ENCODE results near the gene ARPP21.

Gene ARPP21

DNA sequence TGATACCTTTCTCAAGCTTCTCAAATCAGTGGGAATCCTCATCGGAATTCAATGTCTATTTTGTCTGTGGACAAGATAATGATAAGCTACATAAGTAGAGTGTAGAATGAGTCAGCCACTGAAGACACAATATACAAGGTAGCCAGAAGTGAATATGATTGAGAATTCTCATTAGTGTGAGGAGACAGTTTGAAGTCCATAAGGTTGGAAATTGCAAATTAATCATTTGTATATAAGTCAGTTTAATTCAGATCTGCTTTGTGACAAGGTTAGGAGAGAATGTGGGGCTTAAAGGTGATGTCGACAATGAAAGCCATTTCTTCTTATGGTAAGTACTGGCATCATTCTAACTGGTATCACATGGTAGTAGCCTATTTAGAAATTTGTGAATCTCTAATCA lies 4.2 kb downstream of the ARPP21 start:
- DNase-seq = no peak

DNA sequence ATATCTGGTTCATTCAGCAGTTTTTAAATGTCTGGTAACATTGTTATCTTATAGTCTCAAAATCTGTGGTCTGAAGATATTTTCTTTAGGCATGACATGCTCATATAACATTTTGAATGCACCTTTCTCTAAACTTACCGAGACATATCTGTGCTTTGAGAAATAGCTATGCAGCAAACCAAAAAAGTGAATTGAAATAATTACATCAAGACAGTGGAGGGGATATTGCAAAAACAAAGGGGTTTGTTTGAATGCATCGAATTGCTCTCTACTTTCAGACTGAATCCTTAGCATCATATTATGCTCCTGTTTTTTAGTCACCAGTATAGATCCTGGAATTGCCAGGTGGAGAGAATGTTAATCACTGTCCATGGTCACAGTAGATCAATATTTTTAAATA lies 5.1 kb downstream of the ARPP21 start:
- DNase-seq = no peak

DNA sequence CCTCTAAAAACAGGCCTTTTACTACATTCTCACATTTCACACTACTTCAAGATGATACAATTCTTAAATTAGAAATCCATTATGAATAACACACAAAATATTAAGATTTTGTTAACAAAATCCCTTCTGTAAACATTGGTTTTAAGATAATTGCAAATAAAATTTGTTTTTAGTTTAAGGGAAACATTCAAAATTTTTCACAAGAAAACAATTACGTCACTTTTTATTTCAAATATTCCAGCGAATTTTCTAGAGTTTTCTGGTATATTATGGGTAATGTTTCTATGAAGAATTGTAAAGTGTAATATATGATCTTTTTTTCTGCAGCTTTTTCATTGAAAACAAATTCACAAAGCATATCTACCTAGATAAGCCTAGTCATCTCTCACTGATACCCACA lies 5.9 kb downstream of the ARPP21 start:
- no peak for DNase-seq

DNA sequence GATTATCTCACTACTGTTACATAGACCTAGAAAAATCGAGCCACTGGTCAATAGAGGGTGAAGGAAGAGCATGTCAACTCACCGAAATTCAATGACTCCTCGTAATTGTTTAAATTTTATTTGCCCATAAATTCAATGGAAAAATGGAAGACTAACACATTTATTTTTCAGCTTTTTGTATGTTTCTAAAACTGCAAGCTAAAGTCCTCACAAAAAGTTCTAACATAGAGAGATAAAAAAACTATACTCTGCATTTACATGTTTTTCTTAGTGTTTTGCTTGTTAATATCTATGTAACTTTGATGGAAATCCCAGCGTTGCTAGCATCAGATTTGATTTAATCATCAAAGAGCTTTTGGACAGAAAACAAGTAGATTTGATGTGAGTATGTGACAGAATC lies 6.8 kb downstream of the ARPP21 start:
- DNase-seq = no peak

DNA sequence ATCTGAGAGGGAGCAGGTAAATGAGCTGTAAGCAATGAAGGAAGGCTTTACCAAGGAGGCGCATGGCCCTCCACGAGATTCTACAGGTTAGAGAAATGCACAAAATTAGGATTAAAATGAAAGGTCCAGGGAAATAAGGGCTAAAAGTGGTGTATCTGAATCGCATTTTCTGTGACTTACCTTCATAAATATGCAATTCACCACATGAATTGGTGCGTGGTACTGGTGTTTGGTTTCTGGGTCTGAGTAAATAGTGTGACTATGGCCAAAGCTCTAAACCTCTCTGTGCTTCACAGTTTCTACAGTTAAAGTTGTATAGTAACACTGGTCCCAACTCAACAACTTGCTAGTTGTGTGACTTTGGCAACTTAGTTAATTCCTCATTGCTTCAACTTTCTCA lies 8.1 kb downstream of the ARPP21 start:
- DNase-seq = no peak

DNA sequence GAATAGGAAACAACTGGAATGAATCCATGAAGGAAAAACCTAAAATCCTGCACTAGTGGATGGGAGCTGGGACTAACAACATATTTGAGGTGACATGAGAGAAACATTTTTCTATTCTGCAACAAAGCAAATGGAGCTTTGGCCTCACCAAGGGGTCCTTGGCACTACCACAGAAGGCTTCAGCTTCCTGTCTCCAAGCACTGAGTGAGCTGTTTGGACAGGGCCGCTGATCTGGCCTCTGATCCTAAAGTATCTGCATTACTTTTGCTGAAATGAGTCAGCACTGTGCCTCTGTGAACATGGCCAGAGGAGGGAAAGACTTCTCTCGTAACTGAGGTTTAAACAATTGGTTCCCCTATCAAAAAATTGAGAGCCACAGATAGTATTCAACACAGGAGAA lies 9.0 kb downstream of the ARPP21 start:
- no peak for DNase-seq

DNA sequence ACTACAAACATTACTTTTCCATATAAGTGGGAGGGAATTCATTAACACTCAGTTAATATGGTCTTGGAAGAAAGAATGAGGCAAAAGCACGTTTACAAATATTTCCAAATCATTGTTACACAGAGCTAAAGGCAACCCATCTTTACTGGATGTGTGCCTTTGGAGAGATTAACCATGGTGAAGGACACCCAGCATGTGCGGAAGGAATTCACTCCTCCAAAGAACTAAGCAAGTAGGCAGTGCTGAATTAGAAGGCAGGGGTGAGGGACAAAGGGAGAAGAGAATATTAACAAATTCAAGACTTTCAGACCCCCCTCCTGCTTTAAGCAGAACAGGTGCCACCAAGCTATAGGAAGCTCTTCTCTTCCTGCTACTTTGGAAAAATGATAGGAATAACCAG lies 10.1 kb downstream of the ARPP21 start:
- DNase-seq = no peak

DNA sequence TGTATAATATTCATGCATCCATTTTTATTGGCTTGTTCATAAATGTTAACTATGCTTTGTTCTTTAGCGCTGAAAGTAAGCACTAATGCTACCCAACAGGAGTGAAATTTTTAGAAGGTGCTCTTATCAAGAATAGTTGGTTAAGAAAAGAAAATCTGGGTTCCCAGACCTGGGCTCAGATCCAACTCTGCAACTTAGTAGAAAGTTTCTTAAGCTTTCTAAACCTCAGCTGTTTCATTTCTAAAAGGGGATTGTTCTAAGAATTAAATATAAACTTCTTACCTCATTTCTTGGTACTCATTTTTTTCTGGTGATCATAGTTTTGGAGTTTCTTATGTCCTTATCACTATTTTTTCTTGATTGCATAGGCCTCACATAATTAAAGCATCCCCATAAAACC lies 12.1 kb downstream of the ARPP21 start:
- DNase-seq = no peak

DNA sequence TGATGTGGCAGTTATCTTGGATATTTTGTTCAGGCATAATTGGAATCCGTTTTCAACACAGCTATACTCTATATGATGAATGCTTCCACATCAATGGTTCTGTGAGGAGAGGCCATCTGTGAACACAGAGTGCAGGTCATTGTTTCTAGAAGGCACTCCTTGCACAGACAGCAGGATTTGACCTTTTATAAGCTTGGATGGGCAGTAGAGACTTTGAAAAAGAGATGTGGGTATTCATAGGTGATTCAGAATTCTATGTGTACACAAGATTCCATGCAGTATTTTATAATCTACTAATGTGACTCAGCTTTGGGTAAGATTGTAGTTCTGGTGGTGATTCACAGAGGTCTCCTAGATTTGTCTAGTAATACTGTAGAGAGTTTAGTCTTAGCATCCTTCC lies 12.5 kb downstream of the ARPP21 start:
- no peak for DNase-seq

DNA sequence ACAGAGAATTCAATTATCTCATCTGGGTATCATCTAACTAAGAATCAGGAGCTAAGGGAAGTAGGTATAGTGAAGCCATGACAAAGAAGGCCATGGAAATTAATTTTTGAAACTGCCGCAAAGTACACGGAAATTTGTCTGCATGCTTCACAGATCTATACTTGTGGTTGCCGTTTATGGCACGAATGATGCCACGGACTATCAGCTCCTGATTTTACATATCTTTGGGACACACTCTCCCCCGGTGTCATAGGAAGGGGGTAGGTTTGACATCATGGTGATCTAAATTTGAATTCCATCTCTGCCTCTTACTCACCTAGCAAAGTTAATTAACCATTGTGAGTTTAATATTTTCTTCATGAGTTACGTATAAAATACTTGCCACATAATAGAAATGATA lies 14.0 kb downstream of the ARPP21 start:
- DNase-seq = no peak

DNA sequence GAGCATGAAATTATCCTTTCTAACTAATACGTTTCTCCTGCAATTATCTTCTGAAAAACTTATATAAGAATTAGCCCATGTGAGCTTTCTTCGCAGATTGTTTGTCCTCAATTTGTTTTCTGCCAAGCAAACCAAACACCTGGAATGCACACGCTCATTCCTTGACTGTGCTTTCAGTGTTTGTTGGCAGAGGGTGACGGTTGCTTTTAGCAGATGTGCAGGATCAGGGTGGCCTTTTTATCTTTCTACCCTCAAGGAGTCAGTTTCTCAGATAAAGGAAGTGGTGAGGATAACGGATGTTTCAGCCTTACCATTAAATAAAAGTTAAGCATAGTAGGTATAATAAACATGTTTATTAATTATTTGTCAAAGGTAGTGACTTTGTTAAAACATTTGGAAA lies 15.2 kb downstream of the ARPP21 start:
- DNase-seq = no peak

DNA sequence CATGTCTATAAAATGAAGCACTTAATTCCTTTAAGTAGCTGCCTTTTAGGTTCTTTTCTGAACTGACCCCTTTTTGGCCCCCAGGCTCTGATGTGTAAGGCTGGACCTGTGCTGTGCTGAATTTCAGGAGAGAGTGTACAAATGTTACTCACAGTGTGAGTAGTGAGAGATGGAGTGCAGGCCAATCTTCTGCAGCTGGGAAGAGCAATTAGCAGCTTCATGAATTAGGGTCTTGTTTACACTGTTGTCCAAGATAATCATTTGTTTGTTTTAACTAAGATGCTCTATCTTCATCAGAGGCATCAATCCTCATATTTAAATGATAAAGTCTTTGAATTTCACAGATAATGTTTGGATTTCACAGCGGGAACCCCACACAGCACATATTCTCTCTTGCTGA lies 19.4 kb downstream of the ARPP21 start:
- DNase-seq = no peak

DNA sequence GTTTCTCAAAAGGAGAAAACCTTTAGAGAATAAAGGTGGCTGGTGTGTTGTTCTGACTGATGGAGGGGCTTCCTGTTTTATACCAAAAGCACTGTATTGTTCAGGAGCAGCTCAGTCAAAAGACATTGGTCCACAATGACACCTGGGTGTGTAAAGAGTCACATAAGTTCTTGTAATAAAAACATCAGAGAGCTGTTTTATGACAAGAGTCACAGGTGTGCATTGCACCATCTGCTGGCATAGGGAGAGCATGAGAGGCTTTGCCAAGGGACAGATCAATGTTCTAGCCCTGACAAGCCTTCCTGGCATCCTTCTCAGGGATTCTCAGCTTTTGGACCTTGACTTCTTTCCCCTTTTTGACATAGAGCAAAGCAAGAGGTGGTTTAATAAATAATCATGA lies 20.4 kb downstream of the ARPP21 start:
- no peak for DNase-seq

DNA sequence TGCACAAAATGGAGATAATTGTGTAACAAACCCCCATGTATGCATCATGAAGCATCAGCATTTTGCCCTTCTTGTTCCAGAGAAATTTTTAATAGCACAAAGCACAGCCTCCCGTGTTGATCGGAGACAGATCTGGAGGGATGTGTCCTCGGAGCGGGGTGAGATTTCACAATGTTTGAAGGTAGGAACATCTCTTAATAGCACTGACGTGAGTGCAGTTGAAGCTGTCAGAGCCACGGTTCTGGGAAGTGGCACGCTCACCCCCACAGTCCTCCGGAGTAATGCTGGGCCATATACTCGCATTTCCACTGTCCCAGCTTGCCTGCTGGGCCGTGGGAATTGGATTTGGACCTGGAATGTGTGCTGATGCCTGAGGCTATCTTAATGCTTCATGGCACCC lies 24.1 kb downstream of the ARPP21 start:
- DNase-seq = no peak

DNA sequence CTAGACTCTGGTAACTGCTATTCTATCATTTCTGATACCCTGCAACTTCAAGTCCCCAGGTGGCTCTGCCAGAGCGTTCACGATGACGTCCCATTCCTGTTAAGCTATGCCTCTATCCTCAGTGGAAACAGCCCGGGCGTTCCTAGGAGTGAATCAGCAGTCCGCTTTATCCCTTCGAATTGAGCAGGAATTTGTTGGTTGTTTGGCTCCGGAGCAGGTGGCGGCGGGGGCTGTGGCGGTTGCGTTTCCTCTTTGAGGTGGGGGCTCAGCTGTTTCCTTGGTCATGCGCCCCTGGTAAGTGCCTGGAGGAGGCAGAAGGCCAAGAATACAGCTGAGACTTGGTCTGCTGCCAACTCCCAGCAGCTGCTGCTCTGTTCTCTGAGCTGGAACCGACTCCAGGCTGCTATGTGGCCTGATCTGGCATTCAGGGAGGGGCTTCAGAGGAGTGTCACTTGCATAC lies 25.2 kb downstream of the ARPP21 start:
- DNase-seq = no peak

DNA sequence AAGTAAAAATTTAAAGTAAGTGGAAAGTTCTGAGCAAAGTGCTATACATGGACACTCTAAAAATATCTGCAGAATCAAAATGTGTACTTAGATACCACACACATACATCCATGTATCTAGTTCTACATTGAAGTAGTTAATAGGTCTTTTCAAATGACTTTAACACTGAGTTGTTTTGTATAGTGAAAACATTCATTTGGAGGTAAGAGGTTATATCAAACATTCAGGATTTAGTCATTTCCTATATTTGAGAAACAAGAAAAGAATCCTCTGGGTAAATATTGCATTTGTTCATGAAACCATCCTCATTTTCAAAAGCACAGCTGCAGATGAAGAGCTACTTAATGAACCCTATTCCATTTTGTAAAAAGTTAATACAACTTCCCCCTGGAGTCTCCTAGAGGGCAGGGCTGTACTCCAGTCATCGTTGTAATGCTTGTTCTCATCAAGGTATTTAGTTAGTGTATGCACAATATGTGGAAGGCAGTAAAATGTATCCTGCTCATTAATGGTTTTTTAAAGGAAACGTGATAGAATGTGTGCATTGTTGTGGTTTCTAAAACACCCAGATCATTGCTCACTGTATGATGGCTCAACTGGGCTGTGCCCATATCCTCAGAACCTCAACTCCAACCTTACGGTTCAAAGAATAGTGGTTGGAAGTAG lies 26.2 kb downstream of the ARPP21 start:
- no peak for DNase-seq

DNA sequence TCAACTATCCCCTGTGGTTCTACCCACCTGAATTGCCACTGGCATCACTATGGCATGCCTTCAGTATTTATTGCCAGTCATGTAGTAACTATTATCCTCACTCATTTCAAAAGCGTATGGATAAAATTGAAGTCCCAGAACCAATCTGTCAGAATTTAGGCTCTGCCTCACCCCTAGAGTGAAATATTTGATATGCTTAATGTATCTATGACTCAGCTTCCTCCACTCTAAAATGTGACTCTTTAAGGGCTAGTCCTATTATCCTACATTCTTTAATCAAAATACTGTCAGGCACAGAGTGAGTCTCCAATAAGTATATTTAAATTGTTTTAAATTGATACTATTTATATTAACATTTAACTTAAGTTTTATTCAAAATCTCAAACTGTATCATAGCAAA lies 27.6 kb downstream of the ARPP21 start:
- no peak for DNase-seq

DNA sequence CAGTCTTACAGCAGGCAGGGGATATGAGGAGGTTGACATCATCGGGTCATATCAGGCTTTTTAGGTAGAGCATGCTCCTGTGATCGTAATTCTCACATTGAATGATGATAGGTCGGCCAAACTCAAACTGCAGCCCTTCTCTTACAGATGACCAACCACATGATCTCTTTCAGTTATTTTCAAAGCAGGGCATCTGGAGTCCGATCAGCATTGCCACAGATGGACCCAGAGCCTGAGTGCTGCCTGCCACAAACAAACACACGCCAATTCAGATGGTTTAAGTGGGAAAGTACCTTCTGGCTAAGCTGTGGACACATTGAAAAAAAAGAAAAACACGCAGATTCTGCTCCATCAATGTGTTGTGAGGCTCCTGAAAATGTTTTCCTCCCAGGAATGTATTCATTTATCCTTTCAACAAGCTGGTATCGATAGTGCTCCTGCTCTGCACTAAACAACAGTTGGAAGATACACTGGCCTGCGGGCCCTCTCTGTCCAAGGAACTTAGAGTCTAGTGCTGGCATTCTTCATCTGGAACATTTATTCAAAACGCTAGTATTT lies 31.2 kb downstream of the ARPP21 start:
- no peak for DNase-seq

DNA sequence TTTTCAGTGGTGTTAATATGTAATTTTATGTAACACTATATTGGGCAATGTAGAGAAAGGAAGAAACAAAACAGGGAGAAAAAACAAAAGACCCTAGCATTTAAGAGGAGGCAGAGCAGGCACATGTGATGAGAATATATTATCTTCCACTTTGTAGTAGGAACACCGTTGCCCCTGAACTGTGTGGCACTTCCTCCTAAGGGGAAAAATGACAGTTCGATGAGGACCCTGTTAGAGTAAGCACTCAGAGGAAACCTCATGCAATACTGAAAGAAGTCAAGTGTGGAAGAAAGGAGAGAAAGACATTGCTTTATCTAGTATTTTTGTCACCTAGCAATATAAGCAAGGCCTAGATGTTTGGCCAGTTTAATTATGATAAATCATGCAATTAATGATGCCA lies 32.2 kb downstream of the ARPP21 start:
- DNase-seq = no peak

DNA sequence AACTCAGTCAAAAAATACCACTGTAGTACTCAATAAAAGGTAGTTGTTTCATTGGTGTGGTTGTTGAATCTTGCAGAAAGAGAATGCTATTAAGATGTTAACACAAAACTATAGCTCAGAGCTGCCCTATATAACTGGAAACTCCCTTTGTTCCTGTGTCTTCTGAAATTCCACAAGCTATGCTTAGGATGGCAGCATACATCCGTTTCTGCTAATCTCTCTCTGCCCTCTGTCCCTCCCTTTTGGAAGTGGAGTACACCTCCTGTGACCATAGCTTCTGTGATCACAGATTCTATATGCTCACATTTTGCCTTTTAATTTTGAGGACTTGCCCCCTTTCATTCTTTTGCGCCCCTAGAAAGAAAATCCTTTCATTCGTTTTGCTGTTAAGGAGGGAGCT lies 33.7 kb downstream of the ARPP21 start:
- no peak for DNase-seq

DNA sequence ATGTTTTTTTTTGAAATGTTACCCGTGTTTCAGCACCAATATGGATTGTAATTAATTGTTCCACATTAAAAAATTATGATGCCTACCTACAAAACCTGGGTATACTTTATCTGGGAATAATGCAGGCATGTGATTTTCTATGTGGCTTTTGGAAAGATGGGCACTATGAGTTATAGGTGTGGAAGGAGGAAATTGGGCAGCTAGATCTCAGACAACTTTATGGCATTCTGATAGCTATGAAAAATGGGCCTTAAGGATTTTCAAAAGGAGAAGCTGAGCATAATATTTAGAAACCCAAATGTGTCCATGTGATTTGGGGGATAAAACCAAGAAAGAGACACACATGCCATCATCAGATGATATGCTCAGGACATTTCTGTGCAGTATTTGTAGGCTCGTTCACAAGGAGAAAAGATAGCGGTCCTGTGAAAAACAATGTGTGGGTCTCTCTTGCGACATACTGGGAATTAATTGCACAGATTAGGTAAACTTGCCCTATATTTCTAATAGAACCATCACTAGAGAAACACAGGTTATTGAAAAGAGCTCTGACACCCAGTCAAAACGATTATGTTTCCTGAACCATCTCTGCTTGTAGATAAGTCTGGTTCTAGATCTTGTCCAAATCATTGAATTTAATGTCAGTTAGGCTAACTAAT lies 35.3 kb downstream of the ARPP21 start:
- no peak for DNase-seq

DNA sequence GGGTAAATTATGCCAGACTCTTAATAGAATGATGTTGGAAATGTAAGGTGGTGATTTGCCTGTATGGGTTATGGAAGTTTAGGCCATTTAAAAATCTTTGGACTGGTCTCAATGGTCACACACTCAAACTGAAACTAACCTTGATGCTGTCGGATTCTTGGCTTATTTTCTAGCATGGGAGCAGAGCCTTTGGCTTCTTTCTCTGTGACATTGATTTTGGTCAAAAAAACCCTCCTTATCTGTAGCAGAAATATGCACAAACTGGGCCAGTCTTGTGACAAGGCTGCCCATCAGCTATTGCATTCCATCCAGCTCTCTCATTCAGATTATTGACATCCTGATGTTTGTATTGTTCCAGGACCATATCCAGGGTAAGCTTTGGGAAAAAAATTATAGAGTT lies 35.9 kb downstream of the ARPP21 start:
- no peak for DNase-seq

DNA sequence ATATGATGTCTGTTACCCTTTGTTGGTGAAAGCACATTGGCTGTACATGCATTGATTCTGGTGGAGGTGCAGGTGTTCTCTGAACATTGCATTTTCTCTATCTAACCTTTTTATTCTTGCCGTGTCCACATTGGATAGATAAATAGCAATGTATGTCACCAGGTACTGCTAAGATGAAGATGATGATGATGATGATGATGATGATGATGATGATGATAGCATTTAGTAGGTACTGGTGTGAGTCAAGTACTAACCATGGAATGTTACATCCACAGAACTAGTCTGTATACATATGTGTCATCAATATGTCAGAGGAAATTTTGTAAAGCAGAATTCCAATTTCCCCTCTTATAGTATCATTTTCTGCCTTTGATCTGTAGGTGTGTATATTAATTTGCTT lies 36.3 kb downstream of the ARPP21 start:
- no peak for DNase-seq

DNA sequence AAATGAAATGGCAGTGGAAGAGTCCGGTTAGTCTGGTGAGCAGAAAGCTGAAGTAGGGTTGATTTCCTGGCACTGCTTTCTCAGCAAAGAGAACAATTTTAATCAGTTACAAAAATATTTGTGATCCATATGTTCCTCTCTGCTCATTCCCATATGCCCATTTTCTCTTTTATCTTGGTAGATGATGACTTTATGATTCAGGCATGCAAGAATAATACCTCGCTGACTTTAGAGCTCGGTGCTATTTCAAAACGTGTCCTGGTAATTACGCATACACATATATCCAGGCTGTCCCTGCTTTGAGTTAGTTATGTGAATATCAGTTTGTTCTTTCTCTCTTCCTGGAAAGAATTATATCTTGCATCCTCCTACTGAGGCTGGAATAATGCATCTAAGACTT lies 38.5 kb downstream of the ARPP21 start:
- DNase-seq = no peak

DNA sequence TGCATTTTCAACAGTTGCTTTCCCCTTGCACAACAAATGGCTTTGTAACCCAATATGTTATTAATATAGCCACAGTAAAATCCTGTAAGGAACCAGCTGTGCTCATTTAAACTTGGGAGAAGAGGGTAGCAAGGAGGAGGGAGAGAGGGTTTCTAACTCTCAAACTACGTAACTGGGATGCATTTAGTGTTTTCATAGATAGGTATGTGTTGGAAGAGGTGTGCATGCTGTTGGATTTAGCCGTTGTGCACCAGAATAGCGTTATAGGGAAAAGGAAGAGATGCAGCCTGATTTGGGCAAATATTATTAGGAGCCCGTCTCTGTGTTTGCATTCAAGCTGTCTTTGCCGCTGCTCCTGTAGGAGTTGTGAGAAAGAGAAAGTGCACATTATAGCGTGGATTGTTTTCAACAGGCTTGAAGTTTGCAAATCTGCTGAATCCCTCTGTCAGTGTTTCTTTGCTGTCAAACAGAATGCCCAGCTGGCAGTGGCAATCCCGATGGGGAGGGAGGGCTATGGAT lies 39.4 kb downstream of the ARPP21 start:
- DNase-seq = no peak

Measured in activated naive CD4-positive, alpha-beta T cell (primary cell).